ENCODE data around the gene ADAM22.

The ADAM22 gene

GRCh38 chr7:88191911-88192310 is 257.9 kb downstream of the ADAM22 start:
- TF ChIP-seq SETDB1 (IDR thresholded peaks at IDR 0.05; ENCODE audit: insufficient read length, low read length): no peak
- Histone ChIP-seq H3K27ac (ENCODE audit: extremely low read depth, low read depth, low read length) (no peak overlapping the region), H3K9me3 (ENCODE audit: control insufficient read depth, insufficient read depth, low read depth, low read length) (no peaks in the 10 kb centered on the region), H3K4me1 (ENCODE audit: control insufficient read depth, insufficient read depth, low read length) (no peaks in the 10 kb centered on the region), H3K36me3 (ENCODE audit: control insufficient read depth in 2 of 2, insufficient read depth in 1 of 2, low read length in 2 of 2) (no peaks in the 10 kb centered on the region), H3K4me3 (ENCODE audit: low read depth, low read length) (no peak overlapping the region)
- ChIA-PET CTCF (no interaction called here), POLR2A (no interaction called here)

- peaks cover 3% of the 10 kb centered on the region; the same call in 1 of the 2 replicates for H3K4me1 ChIP-seq (ENCODE audit: control insufficient read depth, insufficient read depth, low read length)
- H3K4me3 ChIP-seq (ENCODE audit: low read depth, low read length): no peak overlapping the region
- H3K36me3 ChIP-seq (ENCODE audit: control insufficient read depth in 2 of 2, insufficient read depth in 1 of 2, low read length in 2 of 2): peaks cover 11 to 26% of the 10 kb centered on the region in 2 experiments; a peak in 2 of 3 replicates
- TF ChIP-seq TRIM28 (IDR thresholded peaks at IDR 0.05; ENCODE audit: borderline replicate concordance, low read length): no peak
- TF ChIP-seq ZNF658 (tag by site-specific recombination; IDR thresholded peaks at IDR 0.05): no peak
- no peak for TF ChIP-seq ZXDB (tag by site-specific recombination; IDR thresholded peaks at IDR 0.05)
- TF ChIP-seq PRDM2 (tag by site-specific recombination; IDR thresholded peaks at IDR 0.05; ENCODE audit: borderline replicate concordance): no peak
- no peak for TF ChIP-seq ZNF791 (tag by site-specific recombination; IDR thresholded peaks at IDR 0.05)
- no peak for TF ChIP-seq ZBTB20 (tag by site-specific recombination; IDR thresholded peaks at IDR 0.05)
- ChIA-PET CTCF (no interaction called here), POLR2A (no interaction called here)
- H3K9me3 ChIP-seq (ENCODE audit: control insufficient read depth, insufficient read depth, low read depth, low read length): no peaks in the 10 kb centered on the region
- H3K27ac ChIP-seq (ENCODE audit: extremely low read depth, low read depth, low read length): no peak overlapping the region
Observed at GRCh38 chr7:88200261-88200660, 266.2 kb downstream of the ADAM22 start.

- TF ChIP-seq SP3 (tag by site-specific recombination; IDR thresholded peaks at IDR 0.05) (no peak), BCL11A (tag by site-specific recombination; IDR thresholded peaks at IDR 0.05; ENCODE audit: low read depth) (no peak), ZIC2 (tag by site-specific recombination; IDR thresholded peaks at IDR 0.05) (peak; percentile 39), ZNF701 (tag by site-specific recombination; IDR thresholded peaks at IDR 0.05) (no peak), PRDM1 (tag by site-specific recombination; IDR thresholded peaks at IDR 0.05) (no peak), SETDB1 (IDR thresholded peaks at IDR 0.05; ENCODE audit: insufficient read length, low read length) (no peak), GLIS1 (tag by site-specific recombination; IDR thresholded peaks at IDR 0.05) (peak; percentile 21; the same call in 1 of the 2 replicates), ZBTB21 (tag by site-specific recombination; IDR thresholded peaks at IDR 0.05) (no peak), ZNF692 (tag by site-specific recombination; IDR thresholded peaks at IDR 0.05) (no peak), ZNF488 (tag by site-specific recombination; IDR thresholded peaks at IDR 0.05) (no peak), ZBTB26 (tag by site-specific recombination; optimal IDR thresholded peaks at IDR 0.05) (no peak), ZBTB17 (tag by site-specific recombination; IDR thresholded peaks at IDR 0.05) (no peak), ZNF341 (tag by site-specific recombination; IDR thresholded peaks at IDR 0.05; ENCODE audit: low read depth) (no peak), ZNF394 (tag by site-specific recombination; IDR thresholded peaks at IDR 0.05; ENCODE audit: borderline replicate concordance) (no peak)
- CTCF ChIA-PET: no interaction called here
- Histone ChIP-seq H3K36me3 (ENCODE audit: control insufficient read depth in 2 of 2, insufficient read depth in 1 of 2, low read length in 2 of 2) (peaks cover 16 to 30% of the 10 kb centered on the region in 2 experiments; a peak in 2 of 3 replicates), H3K9me3 (ENCODE audit: control insufficient read depth, insufficient read depth, low read depth, low read length) (no peaks in the 10 kb centered on the region), H3K27ac (ENCODE audit: extremely low read depth, low read depth, low read length) (no peak overlapping the region), H3K4me3 (ENCODE audit: low read depth, low read length) (no peak overlapping the region), H3K4me1 (ENCODE audit: control insufficient read depth, insufficient read depth, low read length) (peaks cover 3% of the 10 kb centered on the region; the same call in 1 of the 2 replicates)
- POLR2A ChIA-PET: no interaction called here
Observed at GRCh38 chr7:88200789-88201188, 266.7 kb downstream of the ADAM22 start.

Measured in HEK293 (cell line).